ENCODE measurements around the gene MACIR.

The MACIR gene

DNA sequence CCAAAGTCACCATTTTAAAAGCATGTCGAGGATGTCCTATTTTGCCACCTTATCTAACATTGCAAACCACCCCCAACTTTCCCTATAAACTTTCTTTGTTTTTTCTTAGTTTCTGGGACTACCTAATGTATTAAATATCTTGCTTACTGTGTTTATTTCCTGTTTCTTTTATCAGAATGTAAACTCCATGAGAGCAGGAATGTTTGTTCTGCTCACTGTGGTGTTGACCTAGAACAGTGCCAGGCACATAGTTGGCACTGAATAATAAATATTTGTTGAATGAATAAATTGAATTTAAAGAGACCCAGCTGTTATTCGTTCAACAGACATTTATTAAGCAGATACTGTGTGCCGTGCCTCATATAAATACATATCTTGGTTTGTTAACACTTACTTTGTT lies 35.2 kb downstream of the MACIR start:
- DNase-seq = no peak

DNA sequence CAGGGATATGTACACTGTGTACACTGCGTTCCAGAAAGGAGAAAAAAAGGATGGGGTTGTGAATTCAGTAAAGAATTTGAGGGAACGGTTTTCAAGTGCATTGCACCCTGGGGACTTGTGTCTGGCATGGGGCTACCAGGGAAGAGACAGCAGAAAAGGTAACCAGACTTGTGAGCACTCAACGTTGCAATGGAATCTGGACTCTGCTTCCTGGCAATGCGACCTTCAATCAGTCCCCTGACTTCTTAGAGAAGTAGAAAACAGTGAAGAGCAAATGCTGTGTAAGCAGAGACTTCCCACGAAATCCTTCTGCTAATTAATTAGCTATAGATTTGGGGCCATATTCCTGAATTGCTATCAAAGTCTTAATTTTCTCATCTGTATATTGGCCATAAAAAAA lies 36.3 kb downstream of the MACIR start:
- no peak for DNase-seq

DNA sequence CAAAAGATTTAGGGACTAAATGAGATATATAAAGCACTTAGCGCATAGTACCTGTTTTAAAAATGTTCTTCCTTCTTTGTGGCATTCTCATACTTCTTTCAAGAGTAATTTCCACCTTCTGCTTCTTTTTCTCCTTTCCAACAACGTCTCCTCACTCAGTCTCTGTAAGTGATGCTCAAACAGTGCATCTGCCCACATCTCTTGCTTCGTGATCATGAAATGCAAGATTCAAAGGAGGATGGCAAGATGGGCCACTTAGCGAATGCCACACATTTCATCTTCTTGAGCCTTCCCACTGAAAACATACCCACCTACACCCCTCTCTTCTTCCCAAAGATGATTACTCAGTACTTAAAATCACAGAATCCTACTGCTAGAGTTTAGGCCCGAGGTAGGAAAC lies 36.9 kb downstream of the MACIR start:
- no peak for DNase-seq

DNA sequence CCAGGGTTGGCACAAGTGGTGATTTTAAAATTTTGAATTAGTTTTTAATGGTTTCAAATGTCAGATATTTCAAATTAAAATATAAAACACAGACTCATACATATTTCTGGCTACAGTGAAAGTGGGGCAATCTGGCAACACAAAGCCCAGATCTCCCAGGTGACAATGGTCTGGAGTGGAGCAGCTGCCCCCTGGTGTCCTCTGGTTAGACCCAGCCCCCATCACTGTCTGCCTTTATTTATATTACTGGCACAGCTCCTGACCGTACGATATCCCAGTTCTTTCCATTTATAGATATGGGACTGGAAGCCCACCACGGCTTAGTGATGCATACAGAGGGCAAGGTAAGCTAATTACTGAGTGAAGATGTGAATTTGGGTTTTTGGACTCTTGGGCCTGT lies 37.3 kb downstream of the MACIR start:
- no peak for DNase-seq

- no peak for DNase-seq
Measured at GRCh38 chr5:103298117-103298516, 39.6 kb downstream of the MACIR start.

GRCh38 chr5:103298607-103299188 lies 40.1 kb downstream of the MACIR start:
- no peak for DNase-seq

DNA sequence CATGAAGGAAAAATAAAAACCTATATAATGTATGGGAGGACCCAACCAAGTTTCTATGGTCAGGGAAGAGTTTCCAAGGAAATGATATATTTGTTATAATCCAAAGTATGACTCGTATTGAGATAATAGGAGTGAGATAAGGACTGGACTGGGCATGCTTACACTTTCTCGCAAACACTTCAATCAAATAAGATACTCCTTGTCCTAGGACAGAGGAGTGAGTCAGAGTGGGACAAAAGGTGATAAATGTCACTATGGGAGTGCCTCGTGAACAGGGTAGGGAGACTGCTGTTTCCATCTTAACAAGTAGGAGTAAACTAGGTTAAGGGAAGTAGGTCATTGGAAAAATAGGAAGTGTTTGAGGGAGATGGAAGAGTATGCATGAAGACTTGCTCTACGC lies 47.2 kb downstream of the MACIR start:
- no peak for DNase-seq

GRCh38 chr5:103307470-103307869 lies 48.9 kb downstream of the MACIR start:
- no peak for DNase-seq

DNA sequence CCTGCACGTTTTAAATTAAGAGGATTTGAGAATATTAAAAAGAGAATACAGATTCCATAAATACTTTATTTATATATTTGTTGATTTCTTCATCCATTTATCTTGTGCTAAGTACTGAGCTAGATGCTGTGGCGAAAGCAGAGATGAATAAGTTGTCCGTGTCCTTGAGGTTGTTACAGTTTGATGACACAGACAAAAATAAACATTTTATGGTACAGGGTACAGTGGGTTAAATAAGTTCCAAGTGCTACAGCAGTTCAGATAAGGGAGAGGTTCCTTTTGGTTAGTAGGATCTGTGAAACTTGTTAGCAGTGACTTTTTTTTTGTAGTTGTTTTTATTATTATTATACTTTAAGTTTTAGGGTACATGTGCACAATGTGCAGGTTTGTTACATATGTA lies 50.2 kb downstream of the MACIR start:
- DNase-seq = no peak

DNA sequence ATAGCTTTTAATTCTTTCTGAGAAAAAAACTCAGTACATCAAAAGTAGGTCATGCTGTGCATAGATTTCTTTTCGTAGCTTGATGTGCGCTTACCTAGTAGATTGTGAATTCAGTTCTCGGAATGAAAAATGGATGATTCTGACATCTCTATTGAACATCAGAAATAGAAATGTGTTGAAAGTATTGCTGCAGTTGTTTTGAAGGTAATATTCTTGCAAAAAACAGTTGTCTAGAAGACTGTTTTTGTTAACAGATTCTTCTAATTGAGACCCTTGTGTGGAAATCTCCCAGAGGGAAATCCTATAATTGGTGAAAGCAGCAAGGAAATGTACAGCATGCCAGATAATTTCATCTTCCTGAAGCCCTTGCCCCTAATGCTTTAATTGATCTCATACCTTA lies 54.5 kb downstream of the MACIR start:
- DNase-seq = no peak

GRCh38 chr5:103315455-103315854 lies 56.9 kb downstream of the MACIR start:
- no peak for DNase-seq

DNA sequence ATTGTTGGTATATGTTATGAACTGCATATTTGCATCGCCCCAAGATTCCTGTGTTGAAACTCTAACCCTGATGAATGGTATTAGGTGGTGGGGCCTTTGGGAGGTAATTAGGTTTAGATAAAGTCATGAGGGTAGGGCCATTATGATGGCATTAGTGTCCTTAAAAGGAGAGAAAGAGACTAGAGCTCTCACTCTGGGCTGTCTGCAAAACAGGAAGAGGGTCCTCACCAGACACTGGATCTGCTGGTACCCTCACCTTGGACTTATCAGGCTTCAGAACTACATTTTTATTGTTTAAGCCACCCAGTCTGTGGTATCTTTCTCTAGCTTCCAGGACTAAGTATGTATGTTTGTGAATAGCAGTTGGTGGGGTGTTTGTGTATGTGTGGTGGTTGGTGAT lies 68.9 kb downstream of the MACIR start:
- no peak for DNase-seq

- DNase-seq = no peak
Measured at GRCh38 chr5:103327893-103328292, 69.3 kb downstream of the MACIR start.

All from HCEC 1CT (cell line).